KMS-11 (cell line): Measurements from ENCODE around the gene TTYH2.

Experiments
- H2AFZ ChIP-seq: fragments of 200-600 bp; sonication (generic); 2 replicates; pipeline ENCODE4 v1.6.1; 2016; ENCODE audit warnings: antibody characterized with exemption, mixed run types, low read depth
- H3K27ac ChIP-seq: fragments of 200-600 bp; sonication (generic); 2 replicates; pipeline ENCODE4 v1.6.1; 2016; ENCODE audit warnings: mild to moderate bottlenecking, mixed run types
- H3K27me3 ChIP-seq: fragments of 200-600 bp; sonication (generic); 2 replicates; pipeline ENCODE4 v1.6.1; 2017; ENCODE audit warnings: mild to moderate bottlenecking, low read depth, mixed run types, moderate library complexity; ENCODE audit not compliant: insufficient read depth
- H3K36me3 ChIP-seq: fragments of 200-600 bp; sonication (generic); 2 replicates; pipeline ENCODE4 v1.6.1; 2017; ENCODE audit warnings: mild to moderate bottlenecking, mixed run types; ENCODE audit not compliant: insufficient read depth
- H3K4me1 ChIP-seq: fragments of 200-600 bp; sonication (generic); 2 replicates; pipeline ENCODE4 v1.6.1; 2016; ENCODE audit warnings: mild to moderate bottlenecking, low read depth, mixed run types; ENCODE audit not compliant: poor library complexity, severe bottlenecking
- H3K4me2 ChIP-seq: fragments of 200-600 bp; sonication (generic); 2 replicates; pipeline ENCODE4 v1.7.0; 2016; ENCODE audit warnings: mild to moderate bottlenecking, mixed run types
- H3K4me3 ChIP-seq: fragments of 200-600 bp; sonication (generic); IDR thresholded peaks from 2 replicates; pipeline ENCODE4 v1.6.1; 2017; ENCODE audit warnings: low read depth, low read length, mixed read lengths; ENCODE audit not compliant: insufficient read depth
- H3K79me2 ChIP-seq: fragments of 200-600 bp; sonication (generic); 2 replicates; pipeline ENCODE4 v1.6.1; 2016; ENCODE audit warnings: low read depth, mixed run types; ENCODE audit not compliant: insufficient read depth
- H3K9ac ChIP-seq: fragments of 200-600 bp; sonication (generic); 2 replicates; pipeline ENCODE4 v1.6.1; 2016; ENCODE audit warnings: mild to moderate bottlenecking, mixed run types
- H4K20me1 ChIP-seq: fragments of 200-600 bp; sonication (generic); 2 replicates; pipeline ENCODE4 v1.6.1; 2016; ENCODE audit warnings: mild to moderate bottlenecking, mixed run types; ENCODE audit not compliant: insufficient read depth
- CTCF ChIP-seq: fragments of 200-600 bp; sonication (generic); conservative IDR thresholded peaks from 2 replicates; pipeline ENCODE4 v1.6.1; 2017; ENCODE audit warnings: low read depth, mild to moderate bottlenecking, antibody characterized with exemption, low read length, moderate library complexity, mixed read lengths

The TTYH2 gene

GRCh38 chr17:74309902-74310301 lies 96.5 kb downstream of the TTYH2 start:
- no peak overlapping the region for H3K9ac ChIP-seq

More at GRCh38 chr17:74309902-74310301, 96.5 kb downstream of the TTYH2 start:
- Histone ChIP-seq H3K36me3 (no peaks in the 10 kb centered on the region), H3K4me2 (no peak overlapping the region), H3K79me2 (no peaks in the 10 kb centered on the region), H3K27ac (no peak overlapping the region), H3K4me1 (no peaks in the 10 kb centered on the region), H3K27me3 (peaks cover 58% of the 10 kb centered on the region), H4K20me1 (no peaks in the 10 kb centered on the region), H2AFZ (no peak overlapping the region), H3K4me3 (no peak overlapping the region)
- no peak for TF ChIP-seq CTCF
